Measurements from ENCODE around the gene KRTAP4-8.

DNA sequence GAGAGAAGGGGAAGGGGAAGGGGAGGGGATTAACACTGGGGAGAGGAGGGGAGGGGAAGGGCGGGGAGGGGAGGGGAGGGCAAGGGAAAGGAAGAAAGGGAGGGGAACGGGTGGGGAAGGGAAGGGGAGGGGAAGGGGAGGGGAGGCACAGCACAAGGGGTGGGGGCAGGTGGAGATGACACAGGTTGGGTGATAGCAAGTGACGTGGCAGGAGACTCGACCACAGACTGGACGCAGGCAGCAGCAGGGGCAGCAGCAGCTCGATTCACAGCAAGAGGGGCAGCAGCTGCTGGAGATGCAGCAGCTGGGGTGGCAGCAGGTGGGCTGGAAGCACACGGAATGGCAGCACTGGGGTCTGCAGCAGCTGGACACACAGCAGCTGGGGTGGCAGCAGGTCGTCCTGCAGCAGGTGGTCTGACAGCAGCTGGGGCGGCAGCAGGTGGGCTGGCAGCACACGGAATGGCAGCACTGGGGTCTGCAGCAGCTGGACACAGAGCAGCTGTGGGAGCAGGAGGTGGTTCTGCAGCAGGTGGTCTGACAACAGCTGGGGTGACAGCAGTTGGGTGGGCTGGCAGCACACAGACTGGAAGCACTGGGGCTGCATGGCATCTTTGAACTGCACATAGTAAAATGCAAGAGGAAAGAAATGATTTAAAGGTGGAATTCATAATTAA, 3.8 kb upstream of the KRTAP4-8 start, which contains the start of gene KRTAP4-16:
- TF ChIP-seq POLR2A (IDR thresholded peaks at IDR 0.05), result no peak
- TF ChIP-seq, protein P1, sequence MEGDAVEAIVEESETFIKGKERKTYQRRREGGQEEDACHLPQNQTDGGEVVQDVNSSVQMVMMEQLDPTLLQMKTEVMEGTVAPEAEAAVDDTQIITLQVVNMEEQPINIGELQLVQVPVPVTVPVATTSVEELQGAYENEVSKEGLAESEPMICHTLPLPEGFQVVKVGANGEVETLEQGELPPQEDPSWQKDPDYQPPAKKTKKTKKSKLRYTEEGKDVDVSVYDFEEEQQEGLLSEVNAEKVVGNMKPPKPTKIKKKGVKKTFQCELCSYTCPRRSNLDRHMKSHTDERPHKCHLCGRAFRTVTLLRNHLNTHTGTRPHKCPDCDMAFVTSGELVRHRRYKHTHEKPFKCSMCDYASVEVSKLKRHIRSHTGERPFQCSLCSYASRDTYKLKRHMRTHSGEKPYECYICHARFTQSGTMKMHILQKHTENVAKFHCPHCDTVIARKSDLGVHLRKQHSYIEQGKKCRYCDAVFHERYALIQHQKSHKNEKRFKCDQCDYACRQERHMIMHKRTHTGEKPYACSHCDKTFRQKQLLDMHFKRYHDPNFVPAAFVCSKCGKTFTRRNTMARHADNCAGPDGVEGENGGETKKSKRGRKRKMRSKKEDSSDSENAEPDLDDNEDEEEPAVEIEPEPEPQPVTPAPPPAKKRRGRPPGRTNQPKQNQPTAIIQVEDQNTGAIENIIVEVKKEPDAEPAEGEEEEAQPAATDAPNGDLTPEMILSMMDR (IDR thresholded peaks at IDR 0.05), result no peak
